Retinal pigment epithelial cell (primary cell): ENCODE results near the gene MYO7B.

ENCODE experiments used
- DNase-seq: peaks from one replicate; pipeline ENCODE4 v3.0.0-alpha.2; 2010; ENCODE audit warnings: low read depth
- H3K4me3 ChIP-seq: 2 replicates; pipeline ENCODE4 v1.5.1; 2011; ENCODE audit warnings: mild to moderate bottlenecking, low read length, control low read depth, moderate library complexity
- TF ChIP-seq, protein P1 (sequence below): conservative IDR thresholded peaks from 2 replicates; pipeline ENCODE4 v1.5.1; 2011; ENCODE audit warnings: low read depth, low read length, control low read depth, inconsistent platforms

Gene MYO7B

DNA sequence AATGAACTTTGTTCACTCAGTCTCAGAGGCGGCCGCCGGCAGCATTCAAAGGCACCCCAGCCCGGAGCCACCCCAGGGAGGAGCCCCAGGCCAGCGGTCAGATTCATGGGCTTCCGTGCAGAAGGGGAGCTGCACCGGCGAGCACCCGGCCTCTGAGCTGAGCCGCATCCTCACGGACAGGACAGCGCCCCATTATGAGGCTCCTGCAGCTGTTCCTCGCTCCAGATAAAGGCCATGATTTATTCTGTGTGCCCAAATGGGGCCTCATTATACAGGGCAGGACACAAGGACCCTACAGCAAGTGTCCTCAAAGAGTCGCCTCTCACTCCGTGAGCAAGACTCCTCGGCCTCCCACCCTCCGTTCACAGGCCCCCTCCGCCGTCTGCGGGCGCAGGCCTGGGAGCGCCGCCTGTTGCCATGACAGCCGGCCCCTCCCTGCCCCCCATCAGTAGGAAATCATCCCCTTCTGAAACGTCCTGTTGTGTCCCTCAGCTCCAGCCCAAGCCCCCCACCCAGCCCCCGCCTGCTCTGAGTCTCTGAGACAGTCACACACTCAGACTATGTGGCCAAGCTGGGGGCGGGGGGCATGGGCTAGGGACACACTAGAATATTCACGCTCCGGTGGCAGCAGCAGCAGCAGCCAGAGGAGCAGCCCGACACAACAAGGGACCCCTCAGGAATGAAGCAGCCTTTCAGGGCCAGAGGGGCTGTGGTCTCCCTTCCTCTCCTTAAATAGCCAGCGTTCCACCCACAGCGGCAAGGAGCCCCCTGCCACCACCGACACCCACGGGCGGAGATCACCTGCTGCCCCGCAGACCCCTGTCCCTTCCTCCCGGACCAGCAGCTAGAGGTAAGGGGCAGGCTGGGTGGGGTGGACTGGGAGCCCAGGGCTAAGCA lies 110.2 kb downstream of the MYO7B start, which contains the start of gene GPR17:
Gene GPR17, plus strand, starts transcription at position 759 of the 897 bp plus-strand sequence. CDS start 4,583 bp downstream, outside the sequence.
- no peak for DNase-seq
- H3K4me3 ChIP-seq: no peak within 1 kb of the TSS
- TF ChIP-seq, protein P1, sequence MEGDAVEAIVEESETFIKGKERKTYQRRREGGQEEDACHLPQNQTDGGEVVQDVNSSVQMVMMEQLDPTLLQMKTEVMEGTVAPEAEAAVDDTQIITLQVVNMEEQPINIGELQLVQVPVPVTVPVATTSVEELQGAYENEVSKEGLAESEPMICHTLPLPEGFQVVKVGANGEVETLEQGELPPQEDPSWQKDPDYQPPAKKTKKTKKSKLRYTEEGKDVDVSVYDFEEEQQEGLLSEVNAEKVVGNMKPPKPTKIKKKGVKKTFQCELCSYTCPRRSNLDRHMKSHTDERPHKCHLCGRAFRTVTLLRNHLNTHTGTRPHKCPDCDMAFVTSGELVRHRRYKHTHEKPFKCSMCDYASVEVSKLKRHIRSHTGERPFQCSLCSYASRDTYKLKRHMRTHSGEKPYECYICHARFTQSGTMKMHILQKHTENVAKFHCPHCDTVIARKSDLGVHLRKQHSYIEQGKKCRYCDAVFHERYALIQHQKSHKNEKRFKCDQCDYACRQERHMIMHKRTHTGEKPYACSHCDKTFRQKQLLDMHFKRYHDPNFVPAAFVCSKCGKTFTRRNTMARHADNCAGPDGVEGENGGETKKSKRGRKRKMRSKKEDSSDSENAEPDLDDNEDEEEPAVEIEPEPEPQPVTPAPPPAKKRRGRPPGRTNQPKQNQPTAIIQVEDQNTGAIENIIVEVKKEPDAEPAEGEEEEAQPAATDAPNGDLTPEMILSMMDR: no peak

DNA sequence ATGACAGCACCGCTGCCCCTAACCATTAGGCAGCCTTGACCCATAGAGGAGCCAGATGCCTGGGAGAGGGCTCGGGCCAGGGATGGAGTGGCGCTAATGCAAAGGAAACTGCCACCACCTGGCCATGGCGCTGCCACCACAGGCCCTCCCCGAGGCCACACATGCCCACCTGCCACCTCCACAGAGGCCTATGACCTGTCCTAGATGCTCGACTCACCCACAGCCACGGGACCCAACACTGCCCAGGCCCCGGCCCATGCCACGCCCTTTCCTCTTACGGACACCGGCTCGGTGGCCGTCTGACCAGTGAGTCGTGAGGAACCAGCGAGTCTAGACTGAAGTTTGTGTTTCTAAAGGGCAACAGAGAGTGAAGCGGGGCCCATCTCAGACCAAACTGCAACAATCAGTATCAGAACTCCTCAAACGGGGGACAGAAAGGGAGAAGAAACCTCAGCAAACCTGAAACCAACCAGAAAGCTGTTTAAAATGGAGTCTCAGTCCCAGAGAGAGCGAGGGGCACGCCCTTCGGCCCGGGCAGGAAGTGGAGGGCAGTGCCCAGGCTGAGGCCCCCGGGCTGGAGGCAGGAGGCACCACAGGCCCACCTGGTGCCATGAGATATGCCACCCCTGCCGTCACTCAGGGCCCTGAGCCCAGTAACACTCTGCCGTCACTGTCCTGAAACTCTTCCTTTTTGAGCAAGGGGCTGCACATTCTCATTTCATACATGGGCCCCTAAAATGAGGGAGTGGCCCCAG lies 111.2 kb downstream of the MYO7B start:
- H3K4me3 ChIP-seq: no peak overlapping the region
- no peak for DNase-seq
- TF ChIP-seq, protein P1: no peak

DNA sequence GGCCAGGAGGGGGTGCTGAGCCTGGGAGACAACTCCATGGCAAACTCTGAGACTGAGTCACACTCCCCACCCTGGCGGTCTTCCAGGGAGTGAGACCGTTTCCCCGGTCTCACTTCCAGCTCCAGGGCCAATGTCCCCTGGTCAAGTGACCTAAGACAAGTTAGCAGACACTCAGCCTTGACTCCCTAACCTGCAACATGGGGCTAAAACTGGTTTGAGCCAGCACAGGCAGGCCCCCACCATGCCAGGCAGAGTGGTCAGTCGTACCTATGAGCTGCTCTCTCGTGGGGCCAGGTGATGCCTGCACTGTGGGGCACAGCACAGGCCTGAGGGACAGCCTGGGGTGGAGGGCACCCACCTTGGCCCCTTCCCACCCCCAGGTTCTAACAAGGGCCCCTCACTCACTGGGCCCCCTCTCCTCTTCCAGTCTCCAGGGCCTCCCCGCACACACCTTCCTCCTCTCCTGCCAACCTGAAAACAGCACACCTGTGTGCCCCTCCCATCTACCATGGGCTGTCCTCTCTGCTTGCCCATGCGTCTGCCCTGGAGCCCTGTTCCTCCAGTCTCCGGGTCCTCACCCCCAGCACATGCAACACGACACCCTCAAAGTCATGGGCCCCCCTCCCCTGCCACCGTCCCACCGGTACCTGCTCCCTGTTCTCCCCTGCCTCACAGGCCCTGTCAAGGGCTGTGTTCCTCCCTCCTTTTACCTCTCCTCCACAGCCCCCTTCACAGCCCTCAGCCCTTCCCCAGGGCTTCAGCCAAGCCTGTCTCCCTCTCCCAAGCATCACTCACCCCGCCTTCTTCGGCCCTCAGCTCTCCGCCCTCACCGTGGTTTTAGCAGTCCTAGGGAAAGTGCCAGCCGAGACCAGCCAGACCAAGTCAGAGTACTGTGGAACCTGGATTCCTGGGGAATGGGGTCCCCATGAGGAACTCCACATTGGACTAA lies 112.0 kb downstream of the MYO7B start:
- no peak overlapping the region for H3K4me3 ChIP-seq
- TF ChIP-seq, protein P1: no peak
- DNase-seq: no peak

DNA sequence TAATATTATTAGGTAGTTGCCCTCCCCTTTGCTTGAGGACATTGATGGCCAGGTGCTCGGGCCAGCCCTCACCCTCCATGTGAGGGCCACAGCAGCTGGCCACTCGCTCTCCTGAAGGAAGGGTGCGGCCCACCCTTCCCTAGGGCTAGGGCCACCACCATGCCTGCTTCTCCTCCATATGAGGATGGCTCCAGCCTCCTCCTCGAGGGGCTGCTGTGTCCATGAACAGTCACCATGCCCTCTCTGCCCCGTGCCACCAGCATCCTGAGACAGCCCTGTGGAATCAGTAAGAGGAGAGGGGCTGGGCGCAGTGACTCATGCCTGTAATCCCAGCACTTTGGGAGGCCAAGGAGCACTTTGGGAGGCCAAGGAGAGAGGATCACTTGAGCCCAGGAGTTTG lies 112.8 kb downstream of the MYO7B start:
- H3K4me3 ChIP-seq: no peak overlapping the region
- TF ChIP-seq, protein P1: no peak

DNA sequence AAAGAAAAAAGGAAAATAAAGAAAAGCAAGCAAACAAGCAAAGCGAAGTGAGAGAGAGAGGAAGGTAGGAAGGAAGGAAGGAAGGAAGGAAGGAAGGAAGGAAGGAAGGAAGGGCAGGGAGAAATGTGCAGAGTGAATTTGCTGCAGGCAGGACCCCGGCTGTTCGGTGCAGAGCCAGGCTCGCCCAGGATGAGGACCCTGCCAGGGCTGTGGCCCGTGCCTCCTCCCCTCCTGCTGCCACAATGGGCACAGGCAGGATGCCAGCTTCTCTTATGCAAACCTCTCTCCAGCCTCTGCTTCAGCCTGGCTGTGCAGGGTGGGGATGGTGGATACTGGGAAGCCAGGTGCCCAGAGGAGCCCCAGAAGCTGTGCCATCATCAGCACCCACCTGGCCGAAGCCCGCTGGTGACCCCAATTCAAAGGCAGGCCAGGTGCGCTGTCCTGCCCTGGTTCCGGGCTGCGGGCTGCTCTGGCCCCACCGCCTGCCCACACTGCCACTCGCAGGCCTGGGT lies 113.7 kb downstream of the MYO7B start:
- TF ChIP-seq, protein P1: no peak
- DNase-seq: no peak
- H3K4me3 ChIP-seq: no peak overlapping the region

More for the DNA sequence above, 112.8 kb downstream of the MYO7B start:
- DNase-seq: no peak

DNA sequence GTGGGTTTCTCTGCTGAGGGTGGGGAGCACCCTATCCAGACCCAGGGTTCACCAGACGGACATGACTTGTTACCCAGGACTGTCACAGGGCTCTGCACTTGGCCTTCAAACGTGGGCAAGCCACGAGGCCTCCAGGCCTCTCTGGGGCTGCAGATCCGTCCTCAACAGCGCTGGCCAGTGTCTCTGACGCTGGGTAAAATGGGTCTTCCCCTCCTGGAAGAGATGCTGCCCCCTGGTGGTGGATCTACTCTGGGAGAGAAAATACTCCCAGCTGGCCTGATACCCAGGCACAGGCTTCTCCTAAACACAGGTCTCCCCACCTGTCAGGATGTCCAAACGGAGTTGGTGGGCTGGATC lies 114.2 kb downstream of the MYO7B start:
- no peak for DNase-seq
- TF ChIP-seq, protein P1: peak; percentile 86
- no peak overlapping the region for H3K4me3 ChIP-seq
